Left colon (tissue), 2 donors: ENCODE data around the gene A3GALT2. TPM values are rescaled to one million over a fixed set of nuclear protein-coding genes. Genes with fewer than 3 reads are reported as not detected.

Source experiments
- ATAC-seq: fragments of 200-7000 bp; cut with Tn5 transposase; one replicate; pipeline ENCODE4 v1.9.1; 2020; ENCODE audit warnings: mild to moderate bottlenecking, moderate library complexity
- DNase-seq, 2 donors: peaks; one replicate each; pipeline ENCODE4 v3.0.0-alpha.2; 2020
- intact Hi-C, 2 donors: fragments of 100-400 bp; cut with DNase I in 1 of 2; cut with micrococcal nuclease in 1 of 2; formaldehyde crosslinking; loops; one replicate each; pipeline versions ENCODE4 v1.11.2 to v1.14.0; 2022; cut with DNase I, micrococcal nuclease
- total RNA-seq, 2 donors: library from RNA; stranded (reverse); fragmentation: NEBNext Ultra II Directional; extraction: Animal tissue kit (Norgen Biotek cat#: 25700); gene quantifications; one replicate each; pipeline ENCODE4 v1.2.1, GENCODE V29; 2021
- donor health status: DM: no; HTN: no; CAD: no.
- donor health status: DM: yes; HTN: yes; CAD: no.

Gene A3GALT2
- total RNA-seq, 2 donors from 2014 or later: not detected

DNA sequence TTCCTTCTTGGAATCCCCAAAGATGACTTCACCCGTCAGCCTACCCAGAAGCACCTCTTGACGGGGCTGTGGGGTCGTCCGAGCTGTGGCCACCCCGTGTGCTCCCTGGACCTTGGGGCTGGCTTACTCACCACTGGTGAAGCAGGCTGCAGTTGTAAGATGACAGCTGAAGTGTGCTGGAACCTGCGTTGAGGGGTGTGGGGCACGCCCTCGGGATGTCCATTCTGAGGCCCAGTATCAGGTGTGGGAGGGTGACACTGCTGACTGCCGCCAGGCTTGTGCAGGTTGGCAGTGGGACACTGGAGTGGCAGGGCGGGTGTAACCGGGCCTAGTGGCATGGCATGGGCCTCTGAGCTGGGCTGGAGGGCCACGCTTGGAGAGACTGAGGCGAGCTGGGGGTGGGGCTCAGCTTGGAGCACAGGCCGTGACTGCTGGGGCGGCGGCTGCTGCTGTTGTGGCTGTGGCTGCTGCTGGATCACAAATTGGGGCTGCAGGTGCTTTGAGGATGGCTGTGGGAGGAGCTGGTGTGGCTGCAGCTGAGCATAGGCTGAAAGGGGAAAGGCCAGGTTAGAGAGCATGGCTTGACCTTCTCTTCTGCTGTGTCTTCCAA is 33.9 kb upstream of the A3GALT2 start:
- intact Hi-C loops: no loop called here
- ATAC-seq: no peak

DNA sequence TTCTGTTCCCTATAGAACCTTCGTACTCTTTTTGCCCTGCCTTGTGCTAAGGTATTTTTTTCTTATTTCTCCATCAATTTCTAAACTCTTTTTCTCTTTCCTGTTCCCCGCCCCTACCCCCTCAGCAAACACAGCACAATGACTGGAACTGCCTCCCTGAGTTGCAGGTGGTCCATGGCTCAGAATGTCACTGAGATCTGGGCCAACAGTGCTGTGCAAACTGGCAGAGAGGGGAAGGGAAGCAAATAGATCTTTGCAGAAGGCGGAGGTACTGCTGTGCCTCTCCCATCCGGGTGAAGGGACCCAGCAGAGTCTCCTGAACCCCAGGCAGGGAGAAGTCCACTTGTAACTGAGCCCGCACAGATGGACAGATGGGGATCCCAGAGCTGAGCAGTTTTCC is 32.6 kb upstream of the A3GALT2 start:
- ATAC-seq (no peak), DNase-seq (no peak)
- intact Hi-C loops: no loop called here

More for the DNA sequence above, 33.9 kb upstream of the A3GALT2 start:
- no peak for DNase-seq

DNA sequence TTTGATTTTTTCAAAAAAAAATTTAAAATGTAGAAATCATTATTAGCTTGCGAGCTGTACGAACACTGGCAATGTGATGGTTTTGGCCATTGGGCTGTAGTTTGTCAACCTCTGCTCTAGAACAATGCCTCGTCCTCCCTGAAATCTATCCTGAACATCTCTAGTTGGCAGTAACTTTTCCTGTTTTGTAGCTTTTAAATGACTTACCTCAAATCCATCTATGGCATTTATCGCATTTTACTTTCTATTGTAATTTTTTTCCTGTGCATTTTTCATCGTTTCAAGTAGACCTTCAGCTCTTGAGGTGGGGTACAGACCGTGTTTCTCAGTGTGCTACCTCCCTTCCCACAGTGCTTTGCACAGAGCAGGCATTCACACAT is 30.4 kb upstream of the A3GALT2 start:
- no peak for DNase-seq
- ATAC-seq: no peak
- intact Hi-C loops: no loop called here

DNA sequence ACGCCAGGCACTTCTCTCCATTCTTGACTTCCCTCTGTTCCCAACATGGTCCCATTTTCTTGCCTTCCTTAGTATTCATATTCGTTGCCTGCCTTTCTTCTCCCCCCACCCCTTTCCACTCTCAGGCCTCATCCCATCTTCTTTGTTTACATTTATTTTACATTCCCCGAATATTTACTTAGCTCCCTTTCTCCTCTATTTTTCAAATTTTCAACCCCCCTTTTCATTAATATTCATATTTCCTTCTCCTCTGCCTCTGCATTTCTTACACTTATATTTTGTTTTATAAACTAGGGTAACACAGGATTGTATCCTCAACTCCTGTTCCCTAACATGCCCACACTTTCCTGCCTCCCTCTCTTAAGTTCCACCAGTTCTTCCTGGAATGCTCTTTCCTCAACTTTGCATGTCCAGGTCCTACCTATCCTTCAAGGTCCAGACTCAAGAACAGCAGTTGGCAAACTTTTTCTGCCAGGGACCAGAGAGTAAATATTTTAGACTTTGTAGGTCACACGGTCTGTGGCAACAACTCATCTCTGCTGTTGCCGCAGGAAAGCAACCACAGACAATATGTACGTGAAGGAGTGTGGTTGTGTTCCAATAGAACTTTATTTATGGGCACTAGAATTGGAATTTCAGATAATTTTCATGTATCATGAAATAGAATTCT is 29.8 kb upstream of the A3GALT2 start:
- intact Hi-C loops: no loop called here
- ATAC-seq (no peak), DNase-seq (no peak)

DNA sequence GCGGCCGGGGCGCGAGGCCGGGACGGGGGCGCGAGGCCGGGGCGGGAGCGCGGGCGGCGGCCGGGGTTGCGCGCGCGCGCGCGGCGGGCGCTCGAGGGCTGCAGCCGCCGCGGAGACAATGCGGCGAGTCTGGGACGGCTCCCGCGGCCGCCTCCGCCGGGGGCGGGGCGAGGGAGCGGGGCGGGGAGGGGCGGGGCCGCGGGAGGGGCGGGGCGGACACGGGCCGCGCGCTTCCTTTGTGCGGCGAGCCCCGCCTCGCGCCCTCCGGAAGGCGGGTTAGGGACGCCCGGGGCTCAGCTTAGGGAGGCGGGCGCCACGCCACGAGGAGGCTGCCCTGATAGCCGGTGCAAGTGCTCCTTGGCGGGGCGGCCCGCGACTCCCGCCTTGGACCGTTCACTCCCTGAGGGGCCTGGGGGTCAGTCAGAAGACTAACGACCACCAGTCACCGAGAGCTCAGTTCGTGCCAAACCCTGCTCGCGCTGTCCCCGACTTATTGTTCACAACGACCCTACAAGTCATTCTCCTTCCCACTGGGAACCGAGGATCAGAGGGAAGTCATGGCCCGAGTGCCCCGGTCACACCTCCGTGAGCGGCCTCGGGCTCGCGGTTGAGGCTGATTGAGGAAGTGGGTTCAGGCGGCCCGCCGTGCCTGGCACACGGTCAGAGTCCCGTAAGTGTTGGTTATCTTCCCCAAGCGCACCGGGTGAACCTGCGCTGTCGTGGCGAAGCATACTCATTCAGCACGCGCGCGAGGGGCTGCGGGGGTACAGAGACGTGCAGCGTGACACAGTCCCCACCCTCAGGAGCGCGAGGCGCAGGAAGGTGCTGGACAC is 29.1 kb upstream of the A3GALT2 start:
- intact Hi-C loops: no loop called here
- DNase-seq (peak; percentile 87 to 89), ATAC-seq (peak; percentile 85)

DNA sequence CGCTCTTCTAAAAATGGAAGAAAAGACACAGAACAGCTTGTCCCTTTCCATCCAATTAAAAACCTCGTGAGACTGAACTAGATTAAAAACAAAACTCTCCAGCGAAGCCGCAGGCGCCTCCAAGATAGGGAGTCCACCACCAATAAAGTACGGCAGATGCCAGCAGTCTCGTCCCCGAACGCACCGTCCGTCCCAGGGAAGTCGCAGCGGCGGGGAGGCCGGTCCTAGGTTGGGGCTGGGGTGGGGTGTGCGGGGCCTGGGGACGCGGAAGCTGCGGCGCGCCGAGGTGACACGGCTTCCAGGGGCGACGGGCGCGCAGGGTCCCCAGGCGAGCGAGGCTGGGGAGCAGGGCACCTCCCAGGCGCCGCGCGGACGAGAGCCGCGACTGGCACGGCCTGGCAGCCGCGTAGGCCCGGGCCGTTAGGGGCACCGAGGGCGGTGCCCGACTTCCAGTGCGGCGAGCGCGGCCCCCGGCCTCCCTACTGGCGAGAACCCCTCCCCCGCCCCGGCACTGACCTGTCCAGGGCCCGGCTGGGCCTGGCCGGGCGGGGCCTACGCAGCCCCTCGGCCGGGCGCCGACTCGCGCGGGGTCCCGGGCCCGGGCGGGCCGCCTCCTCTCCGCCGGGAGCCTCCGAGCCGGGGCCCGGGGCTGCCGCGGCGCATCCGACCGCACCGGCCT is 28.3 kb upstream of the A3GALT2 start:
- intact Hi-C loops: no loop called here
- peak in 1 of 2 donors; percentile 65 for DNase-seq
- ATAC-seq: peak; percentile 33

DNA sequence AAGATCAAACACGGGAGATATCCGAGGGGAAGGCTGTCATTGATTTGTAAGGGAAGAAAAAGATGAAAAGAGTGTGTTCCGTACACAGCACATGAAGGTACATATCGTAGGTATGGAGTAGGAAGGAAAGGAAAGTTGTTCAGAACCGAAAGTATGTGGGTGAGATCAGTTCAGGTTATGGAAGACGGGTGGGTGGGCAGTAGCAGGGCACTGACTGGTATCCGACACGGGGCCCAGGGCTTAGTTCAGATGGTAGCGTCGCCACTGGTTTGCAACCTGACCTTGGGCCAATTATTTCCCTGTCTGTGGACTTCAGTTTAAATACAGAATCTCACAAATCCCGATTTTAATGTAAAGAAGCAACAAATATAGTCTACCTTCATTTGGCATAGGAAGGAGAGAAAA is 27.8 kb upstream of the A3GALT2 start:
- peak; percentile 20 for ATAC-seq
- no peak for DNase-seq
- intact Hi-C loops: no loop called here

DNA sequence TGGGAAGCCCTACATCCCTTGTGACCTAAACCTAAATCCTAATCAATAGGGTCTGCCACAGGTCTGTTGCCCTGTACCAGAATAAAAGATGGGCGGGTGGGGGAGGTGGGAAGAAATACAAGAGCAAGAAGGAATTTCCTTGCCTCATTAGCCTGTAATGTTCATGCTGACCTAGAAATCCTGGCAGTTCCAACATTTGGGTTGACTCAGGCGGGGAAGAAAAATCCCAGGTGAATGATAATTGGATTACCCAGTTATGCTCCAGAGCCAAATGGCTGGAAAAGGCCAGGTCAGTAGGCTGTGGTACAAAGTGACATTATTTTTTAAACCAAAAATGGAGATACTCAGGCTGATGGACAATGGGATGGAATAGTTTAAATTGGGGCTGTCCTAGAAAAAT is 27.3 kb upstream of the A3GALT2 start:
- intact Hi-C loops: no loop called here
- ATAC-seq: no peak
- no peak for DNase-seq

DNA sequence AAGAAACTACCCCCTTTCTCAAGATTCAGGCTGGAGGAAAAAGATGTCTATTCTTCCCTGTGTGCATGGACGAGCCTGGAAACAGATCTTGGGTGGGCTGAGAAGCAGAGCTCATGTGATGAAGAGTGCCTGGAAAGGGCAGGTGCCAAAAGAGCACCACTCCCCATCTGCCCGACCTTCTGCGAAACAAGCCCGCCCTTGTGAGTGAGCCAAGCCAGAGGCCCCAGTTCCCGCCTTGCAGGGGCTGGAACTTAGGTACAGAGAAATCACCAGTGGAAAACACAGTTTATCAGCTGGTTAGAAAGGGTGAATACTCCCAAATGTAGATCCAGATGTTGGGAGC is 26.7 kb upstream of the A3GALT2 start:
- DNase-seq: peak; percentile 41 to 58
- ATAC-seq: no peak
- intact Hi-C loops: no loop called here

DNA sequence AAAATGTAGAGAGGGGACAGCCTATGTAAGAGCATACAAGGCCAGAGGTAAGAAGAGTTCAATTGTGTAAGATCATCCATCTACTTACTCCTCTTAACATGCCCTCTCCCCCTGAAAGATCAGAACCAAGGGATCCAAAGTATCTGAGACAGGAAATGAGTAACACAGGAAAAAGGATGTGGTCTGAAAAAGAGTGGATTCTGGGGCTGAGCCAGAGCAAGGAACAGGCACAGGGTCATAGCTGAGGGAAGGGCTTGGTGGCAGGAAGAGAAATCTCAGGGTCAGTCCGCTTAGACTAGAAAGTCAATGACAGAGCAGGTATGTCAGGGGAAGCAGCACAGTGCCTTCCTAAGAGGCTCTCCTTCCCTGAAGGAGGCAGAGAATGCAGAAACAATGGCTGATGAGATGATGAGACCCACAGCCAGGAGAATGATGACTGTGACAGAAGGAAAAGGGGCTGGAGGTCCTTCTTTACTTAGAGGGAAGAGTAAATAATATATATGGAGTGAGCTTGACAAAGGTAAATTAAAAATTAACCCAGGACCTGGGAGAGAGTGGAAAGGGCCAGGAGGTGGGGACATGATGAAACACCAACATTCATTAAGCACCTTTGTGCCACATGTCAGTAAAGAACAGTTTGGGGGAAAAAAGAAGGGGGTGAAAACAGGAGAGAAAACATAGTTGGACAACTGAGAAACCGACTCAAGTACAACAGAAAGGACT is 26.2 kb upstream of the A3GALT2 start:
- DNase-seq: peak; percentile 43 to 65
- intact Hi-C loops: no loop called here
- ATAC-seq: peak; percentile 42

DNA sequence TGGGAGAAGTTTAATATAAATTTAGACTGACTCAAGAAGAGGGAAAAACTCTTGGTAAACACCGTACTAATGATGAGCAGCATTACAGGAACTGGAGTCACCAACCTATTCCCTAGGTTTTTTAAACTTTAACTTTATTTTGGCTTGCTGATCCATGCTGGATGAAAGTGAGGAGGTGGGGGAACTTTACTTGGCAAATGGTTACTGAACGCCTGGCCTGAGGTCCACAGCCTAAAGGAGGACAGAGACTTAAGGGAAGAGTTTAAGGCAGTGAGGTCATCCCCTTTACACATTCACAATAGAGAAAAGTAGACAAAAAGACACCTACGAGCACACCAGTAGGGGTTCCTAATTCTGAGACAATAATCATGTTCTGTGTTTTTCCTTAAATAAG is 25.6 kb upstream of the A3GALT2 start:
- intact Hi-C loops: no loop called here
- DNase-seq (no peak), ATAC-seq (no peak)

DNA sequence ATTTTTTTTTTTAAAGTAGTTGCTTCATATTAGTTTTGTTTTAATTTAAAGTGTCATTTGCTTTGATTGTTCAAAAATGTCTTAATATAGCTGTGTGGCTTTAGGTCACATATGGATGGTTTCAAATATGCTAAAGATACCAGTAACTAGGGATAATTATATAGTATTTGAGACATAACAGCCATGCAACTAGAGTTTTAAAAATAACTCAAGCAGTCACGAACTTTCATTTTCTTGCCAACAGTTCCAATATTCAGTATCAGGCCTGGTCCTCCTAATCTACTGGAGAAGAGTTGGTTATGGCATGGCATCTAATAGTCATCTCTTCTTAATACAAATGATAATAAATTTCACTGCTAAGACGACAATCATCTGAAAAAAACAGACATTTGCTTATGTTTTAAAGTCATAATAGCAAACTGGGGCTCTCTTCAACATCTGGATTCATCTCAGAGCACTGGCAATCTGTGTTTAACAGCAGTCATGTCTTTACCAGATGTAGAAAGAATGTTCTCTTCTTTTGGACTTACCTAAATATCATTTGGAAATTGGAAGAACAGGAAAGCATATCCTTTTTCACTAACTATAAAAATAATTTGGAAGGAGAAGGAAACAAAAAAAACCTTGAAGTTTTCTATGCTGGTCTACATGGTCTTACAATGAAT is 24.1 kb upstream of the A3GALT2 start:
- no peak for ATAC-seq
- intact Hi-C loops: no loop called here
- no peak for DNase-seq

DNA sequence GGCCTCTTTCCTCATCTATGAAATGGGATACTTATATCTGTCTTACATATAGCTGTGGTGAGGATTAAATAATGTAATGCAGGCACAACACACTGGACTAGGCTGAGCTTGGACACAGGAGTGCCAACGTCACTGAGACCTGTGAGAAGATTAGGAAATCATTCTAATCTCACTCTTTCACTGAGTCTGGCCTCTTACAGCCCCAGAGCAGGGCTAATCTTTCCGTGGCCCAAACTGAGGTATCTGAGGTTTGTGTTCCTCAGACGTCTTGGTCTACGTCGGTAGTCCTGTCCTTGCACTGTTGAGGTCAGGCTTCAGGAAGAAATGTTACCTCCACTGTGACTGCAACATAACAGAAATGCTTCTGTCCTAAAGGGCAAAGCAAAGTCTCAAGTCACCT is 22.6 kb upstream of the A3GALT2 start:
- intact Hi-C loops: no loop called here
- DNase-seq: no peak
- no peak for ATAC-seq

DNA sequence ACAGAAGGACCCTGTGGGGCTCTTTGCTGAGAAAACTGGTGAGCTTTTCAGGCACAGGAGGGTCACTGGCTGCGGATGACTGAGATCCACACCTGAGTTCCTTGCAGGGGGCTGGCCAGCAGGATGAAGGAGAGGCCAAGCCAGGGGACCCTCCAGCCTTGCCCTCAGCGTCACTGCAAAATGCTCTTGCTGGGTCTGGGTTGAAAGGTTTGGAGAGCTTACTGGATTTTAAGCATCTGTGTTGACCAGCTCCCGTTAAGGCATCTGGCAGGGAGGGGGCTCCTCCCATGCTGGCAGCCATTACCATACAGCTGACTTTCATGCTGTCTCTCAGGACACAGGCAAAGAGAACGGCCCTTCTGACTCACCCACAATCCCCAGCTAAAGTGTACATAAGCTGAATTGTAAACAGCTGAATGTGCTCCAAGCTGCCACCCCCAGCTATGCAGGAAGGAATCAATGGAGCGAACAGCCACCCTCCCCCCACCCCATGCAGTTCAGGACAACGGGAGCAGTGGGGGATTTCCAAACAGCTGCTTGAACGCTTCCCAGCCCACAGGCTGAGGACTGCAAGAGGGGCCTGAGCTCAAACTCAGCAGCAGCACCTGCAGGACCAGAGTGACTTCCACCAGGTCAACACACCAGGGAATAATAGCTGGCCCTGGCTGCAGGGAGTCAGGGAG is 21.3 kb upstream of the A3GALT2 start:
- peak; percentile 75 to 89 for DNase-seq
- intact Hi-C loops: no loop called here
- ATAC-seq: peak; percentile 92

DNA sequence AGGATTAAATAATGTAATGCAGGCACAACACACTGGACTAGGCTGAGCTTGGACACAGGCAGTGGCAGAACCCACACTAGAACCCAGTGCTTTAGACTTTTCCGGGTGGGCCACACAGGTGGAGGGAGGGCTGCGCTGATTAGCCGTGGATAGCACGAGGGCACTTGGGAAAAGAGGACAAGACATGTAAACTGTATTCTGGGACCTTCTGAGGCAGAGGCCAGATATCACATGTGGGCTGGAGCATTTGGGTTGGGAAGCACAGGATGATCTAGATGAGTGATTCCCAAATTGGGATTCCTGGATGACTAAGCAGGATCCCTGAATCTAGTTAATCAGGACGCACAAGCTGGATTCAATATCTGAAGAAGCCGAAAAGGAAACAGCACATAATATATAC is 20.3 kb upstream of the A3GALT2 start:
- DNase-seq (no peak), ATAC-seq (no peak)
- intact Hi-C loops: no loop called here

DNA sequence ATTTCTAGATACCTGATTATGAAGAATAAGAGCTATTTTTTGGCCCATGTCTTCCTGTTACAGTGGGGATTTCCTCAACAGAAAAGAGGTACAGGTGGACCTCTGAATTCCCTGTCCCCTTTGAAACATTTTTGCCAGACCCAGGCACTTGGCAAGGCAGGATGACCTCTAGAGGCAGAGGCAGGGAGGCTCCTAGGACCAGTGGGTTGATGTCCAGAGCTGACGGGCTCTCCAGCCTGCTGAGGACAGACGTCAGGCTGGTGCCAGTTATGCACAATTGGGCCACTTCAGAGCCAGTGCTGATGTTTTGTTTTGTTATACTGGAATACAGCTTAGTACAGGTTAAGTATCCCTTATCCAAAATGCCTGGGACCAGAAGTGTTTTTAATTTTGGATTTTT is 18.5 kb upstream of the A3GALT2 start:
- no peak for DNase-seq
- intact Hi-C loops: no loop called here
- ATAC-seq: no peak

DNA sequence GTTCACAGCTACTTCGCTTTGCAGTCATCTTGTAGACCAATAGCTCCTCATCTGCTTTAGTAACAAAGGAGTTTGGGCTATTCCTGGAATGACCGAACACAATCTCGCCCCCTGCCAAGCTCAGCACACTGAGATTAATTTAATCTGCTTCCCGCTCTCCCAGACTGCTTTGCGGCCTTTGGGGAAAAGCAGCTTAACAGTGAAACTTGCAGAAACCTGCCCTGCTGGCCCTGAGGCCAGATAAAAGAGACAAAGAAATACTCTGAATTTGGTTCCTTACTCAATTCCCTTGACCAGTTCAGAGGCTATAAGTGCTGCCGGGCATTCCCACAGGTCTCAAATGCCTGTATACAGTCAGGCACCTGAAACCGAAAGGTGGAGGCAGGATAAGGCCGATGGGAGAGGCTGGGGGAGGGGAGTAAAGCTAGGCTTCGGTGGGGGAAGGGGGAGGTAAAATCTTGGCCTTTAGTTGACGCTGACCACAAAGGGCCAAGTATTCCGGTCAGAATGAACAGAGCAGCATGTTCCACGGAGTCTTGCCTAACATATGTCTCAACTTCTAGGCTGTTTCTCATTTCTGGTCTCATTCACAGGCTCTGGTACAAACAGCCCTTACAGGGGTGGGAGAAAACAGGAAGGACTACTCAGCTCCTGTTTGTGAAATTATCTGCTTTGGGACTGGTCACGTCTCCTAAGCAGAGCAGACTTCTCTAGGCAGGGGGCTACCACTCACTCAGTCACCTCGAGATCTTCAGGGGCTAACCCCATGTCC is 17.7 kb upstream of the A3GALT2 start:
- intact Hi-C loops: no loop called here
- no peak for ATAC-seq
- DNase-seq: no peak
